Cardiac muscle cell (in vitro differentiated cells and primary cell): ENCODE data around the gene TCERG1L. TPM values are rescaled to one million over a fixed set of nuclear protein-coding genes. Genes with fewer than 3 reads are reported as not detected.

Source experiments
- DNase-seq, 2 donors: peaks; one replicate each; pipeline versions ENCODE4 v3.0.0 to v3.0.0-alpha.2; 2010 to 2017; ENCODE audit warnings: low read depth in 1 of 2, low spot score in 1 of 2
- H3K27ac ChIP-seq: fragments of 200-600 bp; sonication (generic); 2 replicates; pipeline ENCODE4 v1.5.1; 2016
- H3K27me3 ChIP-seq: fragments of 200-600 bp; sonication (generic); 2 replicates; pipeline ENCODE4 v1.6.0; 2016; ENCODE audit warnings: control low read depth
- H3K36me3 ChIP-seq: fragments of 200-600 bp; sonication (generic); 2 replicates; pipeline ENCODE4 v1.5.1; 2016; ENCODE audit warnings: control low read depth
- H3K4me1 ChIP-seq: fragments of 200-600 bp; sonication (generic); 2 replicates; pipeline ENCODE4 v1.8.1; 2017; ENCODE audit warnings: low read depth, mild to moderate bottlenecking, mixed run types
- H3K4me3 ChIP-seq: fragments of 200-600 bp; sonication (generic); 2 replicates; pipeline ENCODE4 v1.5.1; 2016; ENCODE audit warnings: mild to moderate bottlenecking
- H3K9me3 ChIP-seq: fragments of 200-600 bp; sonication (generic); 2 replicates; pipeline ENCODE4 v1.5.1; 2017; ENCODE audit warnings: low read depth, mild to moderate bottlenecking, control low read depth
- CTCF ChIP-seq: IDR thresholded peaks from 2 replicates; pipeline ENCODE4 v1.5.1; 2012; ENCODE audit warnings: low read depth, mild to moderate bottlenecking, low read length
- polyA plus RNA-seq: library from polyadenylated mRNA; unstranded; fragments of >200 nt; fragmentation: Nextera tagmentation; extraction: Ambion mirVana; gene quantifications from 2 replicates; pipeline ENCODE4 v1.2.1, GENCODE V29; 2016
- total RNA-seq: library from RNA; depleted of rRNA; stranded (reverse); fragments of >200 nt; gene quantifications from 2 replicates; pipeline ENCODE4 v1.2.3, GENCODE V29; 2016

The TCERG1L gene
- total and polyA plus RNA-seq, 2 experiments from 2014 or later, result 0.12 to 1.9 TPM

GRCh38 chr10:131162866-131163843, 148.4 kb downstream of the TCERG1L start:
- Histone ChIP-seq H3K36me3 (no peaks in the 10 kb centered on the region), H3K27me3 (no peaks in the 10 kb centered on the region), H3K27ac (no peak overlapping the region), H3K9me3 (no peaks in the 10 kb centered on the region), H3K4me1 (peaks cover 10% of the 10 kb centered on the region), H3K4me3 (no peak overlapping the region)
- TF ChIP-seq CTCF, result no peak
- no peak for DNase-seq

- Histone ChIP-seq H3K4me1 (peaks cover 10% of the 10 kb centered on the region), H3K4me3 (no peak overlapping the region), H3K27me3 (no peaks in the 10 kb centered on the region), H3K36me3 (no peaks in the 10 kb centered on the region), H3K27ac (no peak overlapping the region), H3K9me3 (no peaks in the 10 kb centered on the region)
- TF ChIP-seq CTCF, result no peak
- DNase-seq, result peak in 1 of 2 donors; percentile 24
Observed at GRCh38 chr10:131162211-131162610, 149.3 kb downstream of the TCERG1L start.

GRCh38 chr10:131161087-131161486, 150.4 kb downstream of the TCERG1L start:
- H3K36me3 ChIP-seq, result no peaks in the 10 kb centered on the region
- H3K4me3 ChIP-seq, result no peak overlapping the region
- no peak overlapping the region for H3K27ac ChIP-seq
- TF ChIP-seq CTCF, result no peak
- H3K4me1 ChIP-seq, result peaks cover 13% of the 10 kb centered on the region
- no peak for DNase-seq
- H3K9me3 ChIP-seq, result no peaks in the 10 kb centered on the region
- no peaks in the 10 kb centered on the region for H3K27me3 ChIP-seq

- no peak for DNase-seq
- Histone ChIP-seq H3K27me3 (no peaks in the 10 kb centered on the region), H3K4me1 (peaks cover 13% of the 10 kb centered on the region), H3K4me3 (no peak overlapping the region), H3K9me3 (no peaks in the 10 kb centered on the region), H3K27ac (no peak overlapping the region), H3K36me3 (no peaks in the 10 kb centered on the region)
- no peak for TF ChIP-seq CTCF
Observed at GRCh38 chr10:131160219-131160875, 151.2 kb downstream of the TCERG1L start.

- DNase-seq, result no peak
- no peaks in the 10 kb centered on the region for H3K27me3 ChIP-seq
- H3K27ac ChIP-seq, result no peak overlapping the region
- peaks cover 13% of the 10 kb centered on the region for H3K4me1 ChIP-seq
- H3K36me3 ChIP-seq, result no peaks in the 10 kb centered on the region
- no peaks in the 10 kb centered on the region for H3K9me3 ChIP-seq
- no peak overlapping the region for H3K4me3 ChIP-seq
- TF ChIP-seq CTCF, result no peak
Observed at GRCh38 chr10:131159771-131160170, 151.8 kb downstream of the TCERG1L start.
